ENCODE results near the gene NME7.

The NME7 gene

GRCh38 chr1:169330927-169331326, 36.7 kb downstream of the NME7 start:
- H3K36me3 ChIP-seq (ENCODE audit: insufficient read depth, low read length), result no peaks in the 10 kb centered on the region
- H3K9me3 ChIP-seq (ENCODE audit: low read depth, low read length), result no peaks in the 10 kb centered on the region
- H3K9ac ChIP-seq (ENCODE audit: insufficient read length), result no peak overlapping the region
- H3K4me3 ChIP-seq, result no peak overlapping the region
- no peak for DNase-seq (ENCODE audit: low read depth, low spot score)
- no peak overlapping the region for H3K27ac ChIP-seq
- no peak for TF ChIP-seq FOXP2 (optimal IDR thresholded peaks at IDR 0.05; ENCODE audit: control extremely low read depth, extremely low read length, insufficient read depth)
- no peak for TF ChIP-seq EZH2 (IDR thresholded peaks at IDR 0.05)
- TF ChIP-seq POLR2AphosphoS5 (IDR thresholded peaks at IDR 0.05; ENCODE audit: borderline replicate concordance, low read depth, low read length), result no peak

GRCh38 chr1:169329383-169329782, 38.2 kb downstream of the NME7 start:
- no peak overlapping the region for H3K9ac ChIP-seq (ENCODE audit: insufficient read length)
- no peak for TF ChIP-seq POLR2AphosphoS5 (IDR thresholded peaks at IDR 0.05; ENCODE audit: borderline replicate concordance, low read depth, low read length)
- no peak for TF ChIP-seq FOXP2 (optimal IDR thresholded peaks at IDR 0.05; ENCODE audit: control extremely low read depth, extremely low read length, insufficient read depth)
- no peak for TF ChIP-seq EZH2 (IDR thresholded peaks at IDR 0.05)
- no peak for DNase-seq (ENCODE audit: low read depth, low spot score)
- no peaks in the 10 kb centered on the region for H3K9me3 ChIP-seq (ENCODE audit: low read depth, low read length)
- H3K27ac ChIP-seq, result no peak overlapping the region
- no peaks in the 10 kb centered on the region for H3K36me3 ChIP-seq (ENCODE audit: insufficient read depth, low read length)
- H3K4me3 ChIP-seq, result no peak overlapping the region

GRCh38 chr1:169327875-169328274, 39.7 kb downstream of the NME7 start:
- H3K36me3 ChIP-seq (ENCODE audit: insufficient read depth, low read length), result no peaks in the 10 kb centered on the region
- no peak overlapping the region for H3K4me3 ChIP-seq
- H3K9ac ChIP-seq (ENCODE audit: insufficient read length), result no peak overlapping the region
- no peaks in the 10 kb centered on the region for H3K9me3 ChIP-seq (ENCODE audit: low read depth, low read length)
- no peak for DNase-seq (ENCODE audit: low read depth, low spot score)
- H3K27ac ChIP-seq, result no peak overlapping the region
- no peak for TF ChIP-seq EZH2 (IDR thresholded peaks at IDR 0.05)
- no peak for TF ChIP-seq FOXP2 (optimal IDR thresholded peaks at IDR 0.05; ENCODE audit: control extremely low read depth, extremely low read length, insufficient read depth)
- no peak for TF ChIP-seq POLR2AphosphoS5 (IDR thresholded peaks at IDR 0.05; ENCODE audit: borderline replicate concordance, low read depth, low read length)

- no peak overlapping the region for H3K9ac ChIP-seq (ENCODE audit: insufficient read length)
- no peak for DNase-seq (ENCODE audit: low read depth, low spot score)
- TF ChIP-seq EZH2 (IDR thresholded peaks at IDR 0.05) (no peak), FOXP2 (optimal IDR thresholded peaks at IDR 0.05; ENCODE audit: control extremely low read depth, extremely low read length, insufficient read depth) (no peak), POLR2AphosphoS5 (IDR thresholded peaks at IDR 0.05; ENCODE audit: borderline replicate concordance, low read depth, low read length) (no peak)
- no peak overlapping the region for H3K27ac ChIP-seq
- no peaks in the 10 kb centered on the region for H3K36me3 ChIP-seq (ENCODE audit: insufficient read depth, low read length)
- no peak overlapping the region for H3K4me3 ChIP-seq
- H3K9me3 ChIP-seq (ENCODE audit: low read depth, low read length), result no peaks in the 10 kb centered on the region
These were observed 40.7 kb downstream of the NME7 start for GRCh38 chr1:169326956-169327268.

GRCh38 chr1:169326261-169326955, 41.2 kb downstream of the NME7 start:
- Histone ChIP-seq H3K9me3 (ENCODE audit: low read depth, low read length) (no peaks in the 10 kb centered on the region), H3K27ac (no peak overlapping the region), H3K9ac (ENCODE audit: insufficient read length) (no peak overlapping the region), H3K4me3 (no peak overlapping the region), H3K36me3 (ENCODE audit: insufficient read depth, low read length) (no peaks in the 10 kb centered on the region)
- no peak for DNase-seq (ENCODE audit: low read depth, low spot score)
- TF ChIP-seq FOXP2 (optimal IDR thresholded peaks at IDR 0.05; ENCODE audit: control extremely low read depth, extremely low read length, insufficient read depth) (no peak), POLR2AphosphoS5 (IDR thresholded peaks at IDR 0.05; ENCODE audit: borderline replicate concordance, low read depth, low read length) (no peak), EZH2 (IDR thresholded peaks at IDR 0.05) (no peak)

GRCh38 chr1:169325117-169325516, 42.5 kb downstream of the NME7 start:
- TF ChIP-seq POLR2AphosphoS5 (IDR thresholded peaks at IDR 0.05; ENCODE audit: borderline replicate concordance, low read depth, low read length) (no peak), EZH2 (IDR thresholded peaks at IDR 0.05) (no peak), FOXP2 (optimal IDR thresholded peaks at IDR 0.05; ENCODE audit: control extremely low read depth, extremely low read length, insufficient read depth) (no peak)

GRCh38 chr1:169322138-169322537, 45.5 kb downstream of the NME7 start:
- no peak for DNase-seq (ENCODE audit: low read depth, low spot score)
- H3K4me3 ChIP-seq, result no peak overlapping the region
- H3K27ac ChIP-seq, result no peak overlapping the region
- no peak for TF ChIP-seq EZH2 (IDR thresholded peaks at IDR 0.05)
- no peak for TF ChIP-seq POLR2AphosphoS5 (IDR thresholded peaks at IDR 0.05; ENCODE audit: borderline replicate concordance, low read depth, low read length)
- no peak for TF ChIP-seq FOXP2 (optimal IDR thresholded peaks at IDR 0.05; ENCODE audit: control extremely low read depth, extremely low read length, insufficient read depth)
- H3K36me3 ChIP-seq (ENCODE audit: insufficient read depth, low read length), result no peaks in the 10 kb centered on the region
- no peak overlapping the region for H3K9ac ChIP-seq (ENCODE audit: insufficient read length)
- H3K9me3 ChIP-seq (ENCODE audit: low read depth, low read length), result no peaks in the 10 kb centered on the region

More at GRCh38 chr1:169325117-169325516, 42.5 kb downstream of the NME7 start:
- no peak overlapping the region for H3K27ac ChIP-seq
- H3K4me3 ChIP-seq, result no peak overlapping the region
- H3K36me3 ChIP-seq (ENCODE audit: insufficient read depth, low read length), result no peaks in the 10 kb centered on the region
- H3K9ac ChIP-seq (ENCODE audit: insufficient read length), result no peak overlapping the region
- no peaks in the 10 kb centered on the region for H3K9me3 ChIP-seq (ENCODE audit: low read depth, low read length)
- DNase-seq (ENCODE audit: low read depth, low spot score), result no peak

- no peak for TF ChIP-seq FOXP2 (optimal IDR thresholded peaks at IDR 0.05; ENCODE audit: control extremely low read depth, extremely low read length, insufficient read depth)
- TF ChIP-seq POLR2AphosphoS5 (IDR thresholded peaks at IDR 0.05; ENCODE audit: borderline replicate concordance, low read depth, low read length), result no peak
- TF ChIP-seq EZH2 (IDR thresholded peaks at IDR 0.05), result no peak
- Histone ChIP-seq H3K36me3 (ENCODE audit: insufficient read depth, low read length) (no peaks in the 10 kb centered on the region), H3K27ac (no peak overlapping the region), H3K9me3 (ENCODE audit: low read depth, low read length) (no peaks in the 10 kb centered on the region), H3K4me3 (no peak overlapping the region), H3K9ac (ENCODE audit: insufficient read length) (no peak overlapping the region)
- no peak for DNase-seq (ENCODE audit: low read depth, low spot score)
These were observed 46.1 kb downstream of the NME7 start for GRCh38 chr1:169321539-169321938.
